ENCODE results near the gene OR4K15. TPM values are rescaled to one million over a fixed set of nuclear protein-coding genes. Genes with fewer than 3 reads are reported as not detected.

Gene OR4K15
- total and polyA plus RNA-seq, 11 donors: not detected

DNA sequence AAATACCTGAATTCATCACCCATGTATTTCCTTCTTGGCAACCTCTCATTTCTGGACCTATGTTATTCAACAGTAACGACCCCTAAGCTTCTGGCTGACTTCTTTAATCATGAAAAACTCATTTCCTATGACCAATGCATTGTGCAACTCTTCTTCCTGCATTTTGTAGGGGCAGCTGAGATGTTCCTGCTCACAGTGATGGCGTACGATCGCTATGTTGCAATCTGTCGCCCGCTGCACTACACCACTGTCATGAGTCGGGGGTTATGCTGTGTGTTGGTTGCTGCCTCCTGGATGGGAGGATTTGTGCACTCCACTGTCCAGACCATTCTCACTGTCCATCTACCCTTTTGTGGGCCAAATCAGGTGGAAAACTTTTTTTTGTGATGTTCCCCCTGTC lies 26.9 kb downstream of the OR4K15 start:
- Histone ChIP-seq H3K36me3 (no peaks in the 10 kb centered on the region), H3K9me3 (peaks cover 0 to 4% (median 0%) of the 10 kb centered on the region in 12 donors), H3K27ac (no peak overlapping the region), H3K27me3 (no peaks in the 10 kb centered on the region), H3K4me1 (no peaks in the 10 kb centered on the region), H3K4me3 (no peak overlapping the region)
- intact Hi-C loops (cut with DNase I): no loop called here
- DNase-seq (no peak), ATAC-seq (no peak)
- 62 to 73% (median 69%) methylated on average over 7 of the region's 7 CpGs for WGBS, 4 donors
- no peak for TF ChIP-seq CTCF (IDR thresholded peaks at IDR 0.05)
- no peak for TF ChIP-seq POLR2A (IDR thresholded peaks at IDR 0.05)

- H3K27me3 ChIP-seq: no peaks in the 10 kb centered on the region
- TF ChIP-seq POLR2A (IDR thresholded peaks at IDR 0.05) (no peak), CTCF (IDR thresholded peaks at IDR 0.05) (no peak)
- no peaks in the 10 kb centered on the region for H3K36me3 ChIP-seq
- H3K27ac ChIP-seq: no peak overlapping the region
- DNase-seq (no peak), ATAC-seq (no peak)
- H3K9me3 ChIP-seq: peaks cover 0 to 10% (median 2%) of the 10 kb centered on the region in 12 donors
- H3K4me1 ChIP-seq: no peaks in the 10 kb centered on the region
- intact Hi-C loops (cut with DNase I): no loop called here
- H3K4me3 ChIP-seq: no peak overlapping the region
These were observed 32.8 kb downstream of the OR4K15 start for GRCh38 chr14:20008156-20008555.

- intact Hi-C loops (cut with DNase I): no loop called here
- H3K27me3 ChIP-seq: peaks cover 0 to 5% (median 0%) of the 10 kb centered on the region in 9 donors
- TF ChIP-seq POLR2A (IDR thresholded peaks at IDR 0.05) (no peak), CTCF (IDR thresholded peaks at IDR 0.05) (no peak)
- H3K4me3 ChIP-seq: no peak within 1 kb of the TSS
- DNase-seq (no peak), ATAC-seq (no peak)
- 54 to 65% (median 56%) methylated on average over 2 of the region's 2 CpGs for WGBS, 4 donors
- no peaks in the 10 kb centered on the region for H3K36me3 ChIP-seq
- peaks cover 0 to 5% (median 0%) of the 10 kb centered on the region in 12 donors for H3K9me3 ChIP-seq
- H3K27ac ChIP-seq: no peak within 1 kb of the TSS
- no peaks in the 10 kb centered on the region for H3K4me1 ChIP-seq
These were observed 44.0 kb downstream of the OR4K15 start, which contains the start of gene OR4K14 for GRCh38 chr14:20019257-20019865. Gene OR4K14 (minus strand): TSS chr14:20019307. CDS start chr14:20015193, 4,114 bp downstream.

Other genes with a start within 250 kb of the OR4K15 start
- not detected for gene OR4Q3, start 232.0 kb upstream of the OR4K15 start, total RNA-seq
- gene OR4Q3, start 232.0 kb upstream of the OR4K15 start, polyA plus RNA-seq: not detected
- not detected for gene OR4M1, start 202.1 kb upstream of the OR4K15 start, total RNA-seq
- gene OR4M1, start 202.1 kb upstream of the OR4K15 start, polyA plus RNA-seq: not detected
- gene OR4N2, start 171.8 kb upstream of the OR4K15 start, total RNA-seq: under 1 TPM in 1 of 9 donors, not detected in 8; 0.09 TPM
- not detected for gene OR4N2, start 171.8 kb upstream of the OR4K15 start, polyA plus RNA-seq
- not detected for gene OR4K2, start 100.4 kb upstream of the OR4K15 start, total RNA-seq
- gene OR4K2, start 100.4 kb upstream of the OR4K15 start, polyA plus RNA-seq: not detected
- gene OR4K5, start 55.0 kb upstream of the OR4K15 start, total RNA-seq: not detected
- not detected for gene OR4K5, start 55.0 kb upstream of the OR4K15 start, polyA plus RNA-seq
- gene OR4K1, start 44.7 kb upstream of the OR4K15 start, total RNA-seq: not detected
- gene OR4K1, start 44.7 kb upstream of the OR4K15 start, polyA plus RNA-seq: not detected
- gene OR4Q2, start 26.6 kb downstream of the OR4K15 start, total RNA-seq: not detected
- gene OR4Q2, start 26.6 kb downstream of the OR4K15 start, polyA plus RNA-seq: not detected
- not detected for gene OR4K14, start 43.7 kb downstream of the OR4K15 start, total RNA-seq
- gene OR4K14, start 43.7 kb downstream of the OR4K15 start, polyA plus RNA-seq: not detected
- not detected for gene OR4K13, start 60.4 kb downstream of the OR4K15 start, total RNA-seq
- gene OR4K13, start 60.4 kb downstream of the OR4K15 start, polyA plus RNA-seq: not detected
- gene OR4L1, start 84.5 kb downstream of the OR4K15 start, total RNA-seq: not detected
- gene OR4L1, start 84.5 kb downstream of the OR4K15 start, polyA plus RNA-seq: not detected
- gene OR4K17, start 135.1 kb downstream of the OR4K15 start, total RNA-seq: not detected
- not detected for gene OR4K17, start 135.1 kb downstream of the OR4K15 start, polyA plus RNA-seq
- not detected for gene OR4N5, start 163.2 kb downstream of the OR4K15 start, total RNA-seq
- gene OR4N5, start 163.2 kb downstream of the OR4K15 start, polyA plus RNA-seq: not detected
- gene OR11G2, start 215.3 kb downstream of the OR4K15 start, total RNA-seq: not detected
- gene OR11G2, start 215.3 kb downstream of the OR4K15 start, polyA plus RNA-seq: not detected
- gene OR11H6, start 248.1 kb downstream of the OR4K15 start, total RNA-seq: not detected
- not detected for gene OR11H6, start 248.1 kb downstream of the OR4K15 start, polyA plus RNA-seq

Data from heart left ventricle (tissue), 16 donors.